ENCODE results near the gene HACL1. TPM values are rescaled to one million over a fixed set of nuclear protein-coding genes. Genes with fewer than 3 reads are reported as not detected.

The HACL1 gene
- total RNA-seq, 1 experiment from 2014 or later = 20.5 TPM

GRCh38 chr3:15645740-15646501 is 44.6 kb upstream of the HACL1 start (continued):
- no peak for TF ChIP-seq EZH2 (IDR thresholded peaks at IDR 0.05)
- TF ChIP-seq TCF7L2 (IDR thresholded peaks at IDR 0.05; ENCODE audit: borderline replicate concordance, extremely low read depth, insufficient read depth, insufficient read length) = peak; percentile 38
- TF ChIP-seq MAX (IDR thresholded peaks at IDR 0.05) = peak; percentile 35; the same call in 1 of the 2 replicates
- no peak for TF ChIP-seq ELF1 (IDR thresholded peaks at IDR 0.05; ENCODE audit: borderline replicate concordance, low read depth)

GRCh38 chr3:15645246-15645645 is 43.9 kb upstream of the HACL1 start:
- POLR2A ChIA-PET = interaction anchor here (1.0 to 1.7 kb wide), 2 partner anchors 9 to 152 kb away, joined by 4 to 9 read pairs; partner anchors contain the start of gene ANKRD28
- H3K79me2 ChIP-seq (ENCODE audit: insufficient read depth, low read length) = no peaks in the 10 kb centered on the region

More at GRCh38 chr3:15645246-15645645, 43.9 kb upstream of the HACL1 start:
- peak overlapping the region; percentile 67 for H3K9ac ChIP-seq (ENCODE audit: low read length)
- TF ChIP-seq CTCF (IDR thresholded peaks at IDR 0.05 in 2 of 3, conservative IDR thresholded peaks at IDR 0.05 in 1 of 3; ENCODE audit: borderline replicate concordance in 1 of 3, insufficient read depth in 1 of 3, low read depth in 2 of 3, low read length in 2 of 3) (no peak), MAX (IDR thresholded peaks at IDR 0.05) (no peak), SP1 (IDR thresholded peaks at IDR 0.05; ENCODE audit: low read depth) (no peak), EZH2 (IDR thresholded peaks at IDR 0.05) (no peak), ZFX (IDR thresholded peaks at IDR 0.05) (no peak), ZNF274 (IDR thresholded peaks at IDR 0.05; ENCODE audit: low read depth, low read length) (no peak), ATF3 (IDR thresholded peaks at IDR 0.05) (no peak), REST (IDR thresholded peaks at IDR 0.05; ENCODE audit: low read depth) (no peak), YY1 (IDR thresholded peaks at IDR 0.05; ENCODE audit: extremely low read depth, insufficient replicate concordance, low read depth, low read length) (no peak)
- H3K4me3 ChIP-seq (replicated peaks in 1 of 2; ENCODE audit: low read depth in 1 of 2, low read length in 2 of 2) = peak overlapping the region in 1 of 2 experiments; percentile 34; a peak in 1 of 4 replicates
- ChIA-PET CTCF (interaction anchor here (1.1 kb wide), 1 partner anchor 15 kb away, joined by 4 read pairs; no protein-coding TSS in a partner anchor), RAD21 (ENCODE audit: low non-redundant PET in 1 of 2, low total read pairs in 2 of 2, uncharacterized antibody in 2 of 2, unreplicated experiment in 2 of 2) (no interaction called here)
- no peaks in the 10 kb centered on the region for H3K36me3 ChIP-seq (ENCODE audit: control insufficient read depth in 1 of 2, insufficient read depth in 2 of 2, low read length in 2 of 2)
- DNase-seq (ENCODE audit: low read depth, low spot score) (no peak), ATAC-seq (no peak)
- H3K4me2 ChIP-seq (ENCODE audit: low read length) = peak overlapping the region; percentile 75
- peak overlapping the region; percentile 74 for H2AFZ ChIP-seq (ENCODE audit: low read depth, low read length, poor library complexity, severe bottlenecking)
- peaks cover 29 to 45% of the 10 kb centered on the region in 2 experiments for H3K4me1 ChIP-seq (ENCODE audit: control insufficient read depth in 1 of 2, insufficient read depth in 2 of 2, low read length in 2 of 2)
- no peaks in the 10 kb centered on the region for H3K9me2 ChIP-seq (ENCODE audit: insufficient read depth)
- intact Hi-C loops (cut with micrococcal nuclease) = no loop called here
- no peaks in the 10 kb centered on the region for H4K20me1 ChIP-seq (ENCODE audit: insufficient read depth)
- no TSS peak for BruUV-seq (replicated peaks)
- H3K27ac ChIP-seq (ENCODE audit: low read depth, low read length) = peak overlapping the region; percentile 96
- H3K9me3 ChIP-seq (ENCODE audit: control insufficient read depth in 1 of 2, insufficient read depth in 1 of 2, low read depth in 1 of 2, low read length in 2 of 2) = no peaks in the 10 kb centered on the region
- no peaks in the 10 kb centered on the region for H3K27me3 ChIP-seq (ENCODE audit: insufficient read depth, low read length)
